Measurements from ENCODE around the gene MYF6.

Gene MYF6

GRCh38 chr12:80697270-80697887 is 10.1 kb upstream of the MYF6 start:
- no peak for ATAC-seq
- TF ChIP-seq POU6F1 (CRISPR knock-in tag; IDR thresholded peaks at IDR 0.05; ENCODE audit: borderline replicate concordance, low read depth) (no peak), ARNTL (CRISPR knock-in tag; IDR thresholded peaks at IDR 0.05; ENCODE audit: borderline replicate concordance, low read depth) (no peak), TCF4 (CRISPR knock-in tag; IDR thresholded peaks at IDR 0.05; ENCODE audit: borderline replicate concordance) (no peak), ZFP3 (CRISPR knock-in tag; IDR thresholded peaks at IDR 0.05) (no peak), ZNF8 (CRISPR knock-in tag; IDR thresholded peaks at IDR 0.05) (no peak), SNAI2 (CRISPR knock-in tag; IDR thresholded peaks at IDR 0.05) (no peak), ZNF70 (CRISPR knock-in tag; IDR thresholded peaks at IDR 0.05) (no peak), RARB (CRISPR knock-in tag; IDR thresholded peaks at IDR 0.05) (no peak), ISL1 (CRISPR knock-in tag; IDR thresholded peaks at IDR 0.05) (no peak), TOX (CRISPR knock-in tag; IDR thresholded peaks at IDR 0.05; ENCODE audit: borderline replicate concordance) (no peak)
- TF ChIP-seq, protein P1, sequence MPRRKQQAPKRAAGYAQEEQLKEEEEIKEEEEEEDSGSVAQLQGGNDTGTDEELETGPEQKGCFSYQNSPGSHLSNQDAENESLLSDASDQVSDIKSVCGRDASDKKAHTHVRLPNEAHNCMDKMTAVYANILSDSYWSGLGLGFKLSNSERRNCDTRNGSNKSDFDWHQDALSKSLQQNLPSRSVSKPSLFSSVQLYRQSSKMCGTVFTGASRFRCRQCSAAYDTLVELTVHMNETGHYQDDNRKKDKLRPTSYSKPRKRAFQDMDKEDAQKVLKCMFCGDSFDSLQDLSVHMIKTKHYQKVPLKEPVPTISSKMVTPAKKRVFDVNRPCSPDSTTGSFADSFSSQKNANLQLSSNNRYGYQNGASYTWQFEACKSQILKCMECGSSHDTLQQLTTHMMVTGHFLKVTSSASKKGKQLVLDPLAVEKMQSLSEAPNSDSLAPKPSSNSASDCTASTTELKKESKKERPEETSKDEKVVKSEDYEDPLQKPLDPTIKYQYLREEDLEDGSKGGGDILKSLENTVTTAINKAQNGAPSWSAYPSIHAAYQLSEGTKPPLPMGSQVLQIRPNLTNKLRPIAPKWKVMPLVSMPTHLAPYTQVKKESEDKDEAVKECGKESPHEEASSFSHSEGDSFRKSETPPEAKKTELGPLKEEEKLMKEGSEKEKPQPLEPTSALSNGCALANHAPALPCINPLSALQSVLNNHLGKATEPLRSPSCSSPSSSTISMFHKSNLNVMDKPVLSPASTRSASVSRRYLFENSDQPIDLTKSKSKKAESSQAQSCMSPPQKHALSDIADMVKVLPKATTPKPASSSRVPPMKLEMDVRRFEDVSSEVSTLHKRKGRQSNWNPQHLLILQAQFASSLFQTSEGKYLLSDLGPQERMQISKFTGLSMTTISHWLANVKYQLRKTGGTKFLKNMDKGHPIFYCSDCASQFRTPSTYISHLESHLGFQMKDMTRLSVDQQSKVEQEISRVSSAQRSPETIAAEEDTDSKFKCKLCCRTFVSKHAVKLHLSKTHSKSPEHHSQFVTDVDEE (CRISPR knock-in tag; IDR thresholded peaks at IDR 0.05): no peak

DNA sequence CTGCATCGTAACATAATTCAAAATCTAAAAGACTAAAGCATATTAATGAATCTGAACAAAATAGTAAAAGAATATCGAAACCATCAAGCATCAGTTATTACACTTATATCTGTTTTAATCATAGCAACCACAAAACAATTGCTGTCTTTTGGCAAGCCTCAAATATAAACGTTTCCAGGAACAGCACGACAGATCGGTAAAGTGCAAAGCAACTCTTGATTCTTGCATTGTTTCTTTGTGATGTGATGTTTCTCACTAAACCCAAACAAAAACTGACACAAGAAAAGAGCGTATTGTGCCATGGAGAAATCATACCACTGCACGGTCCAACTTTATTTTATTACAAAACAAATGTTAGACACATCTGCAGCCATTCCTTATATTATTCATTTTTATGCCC is 9.2 kb upstream of the MYF6 start:
- ATAC-seq: no peak
- TF ChIP-seq TOX (CRISPR knock-in tag; IDR thresholded peaks at IDR 0.05; ENCODE audit: borderline replicate concordance) (no peak), ZNF8 (CRISPR knock-in tag; IDR thresholded peaks at IDR 0.05) (no peak), RARB (CRISPR knock-in tag; IDR thresholded peaks at IDR 0.05) (no peak), BACH2 (CRISPR knock-in tag; IDR thresholded peaks at IDR 0.05; ENCODE audit: borderline replicate concordance) (no peak), OSR1 (CRISPR knock-in tag; IDR thresholded peaks at IDR 0.05) (no peak), GLIS3 (CRISPR knock-in tag; IDR thresholded peaks at IDR 0.05) (no peak), POU6F1 (CRISPR knock-in tag; IDR thresholded peaks at IDR 0.05; ENCODE audit: borderline replicate concordance, low read depth) (no peak), SNAI2 (CRISPR knock-in tag; IDR thresholded peaks at IDR 0.05) (no peak), TCF4 (CRISPR knock-in tag; IDR thresholded peaks at IDR 0.05; ENCODE audit: borderline replicate concordance) (no peak), ISL1 (CRISPR knock-in tag; IDR thresholded peaks at IDR 0.05) (no peak), ARNTL (CRISPR knock-in tag; IDR thresholded peaks at IDR 0.05; ENCODE audit: borderline replicate concordance, low read depth) (no peak), ZFP30 (CRISPR knock-in tag; IDR thresholded peaks at IDR 0.05) (no peak)
- TF ChIP-seq, protein P2, sequence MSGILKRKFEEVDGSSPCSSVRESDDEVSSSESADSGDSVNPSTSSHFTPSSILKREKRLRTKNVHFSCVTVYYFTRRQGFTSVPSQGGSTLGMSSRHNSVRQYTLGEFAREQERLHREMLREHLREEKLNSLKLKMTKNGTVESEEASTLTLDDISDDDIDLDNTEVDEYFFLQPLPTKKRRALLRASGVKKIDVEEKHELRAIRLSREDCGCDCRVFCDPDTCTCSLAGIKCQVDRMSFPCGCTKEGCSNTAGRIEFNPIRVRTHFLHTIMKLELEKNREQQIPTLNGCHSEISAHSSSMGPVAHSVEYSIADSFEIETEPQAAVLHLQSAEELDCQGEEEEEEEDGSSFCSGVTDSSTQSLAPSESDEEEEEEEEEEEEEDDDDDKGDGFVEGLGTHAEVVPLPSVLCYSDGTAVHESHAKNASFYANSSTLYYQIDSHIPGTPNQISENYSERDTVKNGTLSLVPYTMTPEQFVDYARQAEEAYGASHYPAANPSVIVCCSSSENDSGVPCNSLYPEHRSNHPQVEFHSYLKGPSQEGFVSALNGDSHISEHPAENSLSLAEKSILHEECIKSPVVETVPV (CRISPR knock-in tag; IDR thresholded peaks at IDR 0.05): no peak

GRCh38 chr12:80698847-80699542 is 8.4 kb upstream of the MYF6 start:
- no peak for ATAC-seq

More at GRCh38 chr12:80698847-80699542, 8.4 kb upstream of the MYF6 start:
- TF ChIP-seq, protein P1 (CRISPR knock-in tag; IDR thresholded peaks at IDR 0.05): no peak
- TF ChIP-seq OSR1 (CRISPR knock-in tag; IDR thresholded peaks at IDR 0.05): no peak
- no peak for TF ChIP-seq ZFP3 (CRISPR knock-in tag; IDR thresholded peaks at IDR 0.05)
- TF ChIP-seq BACH2 (CRISPR knock-in tag; IDR thresholded peaks at IDR 0.05; ENCODE audit: borderline replicate concordance): no peak
- TF ChIP-seq, protein P3, sequence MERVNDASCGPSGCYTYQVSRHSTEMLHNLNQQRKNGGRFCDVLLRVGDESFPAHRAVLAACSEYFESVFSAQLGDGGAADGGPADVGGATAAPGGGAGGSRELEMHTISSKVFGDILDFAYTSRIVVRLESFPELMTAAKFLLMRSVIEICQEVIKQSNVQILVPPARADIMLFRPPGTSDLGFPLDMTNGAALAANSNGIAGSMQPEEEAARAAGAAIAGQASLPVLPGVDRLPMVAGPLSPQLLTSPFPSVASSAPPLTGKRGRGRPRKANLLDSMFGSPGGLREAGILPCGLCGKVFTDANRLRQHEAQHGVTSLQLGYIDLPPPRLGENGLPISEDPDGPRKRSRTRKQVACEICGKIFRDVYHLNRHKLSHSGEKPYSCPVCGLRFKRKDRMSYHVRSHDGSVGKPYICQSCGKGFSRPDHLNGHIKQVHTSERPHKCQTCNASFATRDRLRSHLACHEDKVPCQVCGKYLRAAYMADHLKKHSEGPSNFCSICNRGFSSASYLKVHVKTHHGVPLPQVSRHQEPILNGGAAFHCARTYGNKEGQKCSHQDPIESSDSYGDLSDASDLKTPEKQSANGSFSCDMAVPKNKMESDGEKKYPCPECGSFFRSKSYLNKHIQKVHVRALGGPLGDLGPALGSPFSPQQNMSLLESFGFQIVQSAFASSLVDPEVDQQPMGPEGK (CRISPR knock-in tag; IDR thresholded peaks at IDR 0.05; ENCODE audit: borderline replicate concordance): no peak
- TF ChIP-seq SNAI2 (CRISPR knock-in tag; IDR thresholded peaks at IDR 0.05): no peak
- TF ChIP-seq ZNF70 (CRISPR knock-in tag; IDR thresholded peaks at IDR 0.05): no peak
- TF ChIP-seq GLIS3 (CRISPR knock-in tag; IDR thresholded peaks at IDR 0.05): no peak
- TF ChIP-seq ZC3H10 (CRISPR knock-in tag; IDR thresholded peaks at IDR 0.05): no peak
- no peak for TF ChIP-seq RARB (CRISPR knock-in tag; IDR thresholded peaks at IDR 0.05)
